SHP77 (cell line): Measurements from ENCODE around the gene NXNL2.

ENCODE experiments used
- DNase-seq, 2 experiments: peaks; one replicate each; lab custom pipeline; 2025; lab: John Stamatoyannopoulos, UW

The NXNL2 gene

GRCh38 chr9:88534456-88535225, at the start of gene NXNL2:
NXNL2 (plus strand) TSS chr9:88535178; CDS start chr9:88535435, 257 bp downstream.
- DNase-seq = no peak

GRCh38 chr9:88488166-88488565, 46.8 kb upstream of the NXNL2 start:
- no peak for DNase-seq

- no peak for DNase-seq
These were observed 39.8 kb upstream of the NXNL2 start for GRCh38 chr9:88494983-88495721.

GRCh38 chr9:88497224-88497623, 37.8 kb upstream of the NXNL2 start:
- DNase-seq = no peak

GRCh38 chr9:88498880-88499279, 36.1 kb upstream of the NXNL2 start:
- no peak for DNase-seq

GRCh38 chr9:88501086-88501485, 33.9 kb upstream of the NXNL2 start:
- no peak for DNase-seq

GRCh38 chr9:88502552-88503034, 32.4 kb upstream of the NXNL2 start:
- DNase-seq = no peak

- DNase-seq = no peak
These were observed 31.7 kb upstream of the NXNL2 start for GRCh38 chr9:88503081-88503844.

GRCh38 chr9:88503845-88504764, 30.9 kb upstream of the NXNL2 start:
- no peak for DNase-seq

- DNase-seq = no peak
These were observed 26.7 kb upstream of the NXNL2 start for GRCh38 chr9:88508326-88508725.

GRCh38 chr9:88511906-88512305, 23.1 kb upstream of the NXNL2 start:
- no peak for DNase-seq

- DNase-seq = no peak
These were observed 20.7 kb upstream of the NXNL2 start for GRCh38 chr9:88514247-88514646.

- DNase-seq = no peak
These were observed 13.7 kb upstream of the NXNL2 start for GRCh38 chr9:88521308-88521707.

- no peak for DNase-seq
These were observed 12.6 kb upstream of the NXNL2 start for GRCh38 chr9:88522360-88522759.

- DNase-seq = no peak
These were observed 11.9 kb upstream of the NXNL2 start for GRCh38 chr9:88523056-88523455.

- DNase-seq = no peak
These were observed 10.1 kb upstream of the NXNL2 start for GRCh38 chr9:88524911-88525310.

GRCh38 chr9:88527618-88528017, 7.4 kb upstream of the NXNL2 start:
- DNase-seq = no peak

- DNase-seq = no peak
These were observed 6.7 kb upstream of the NXNL2 start for GRCh38 chr9:88528080-88528790.

- no peak for DNase-seq
These were observed 5.5 kb upstream of the NXNL2 start for GRCh38 chr9:88529496-88529895.

- DNase-seq = no peak
These were observed 4.9 kb upstream of the NXNL2 start for GRCh38 chr9:88530051-88530450.
